Suprapubic skin (tissue), 4 donors: Measurements from ENCODE around the gene NDUFA1. TPM values are rescaled to one million over a fixed set of nuclear protein-coding genes. Genes with fewer than 3 reads are reported as not detected.
"Not testable (repeated sequence)": the region's sequence is repeated elsewhere in the genome, so short reads cannot be mapped to it uniquely, and the experiment has no call there.

Experiments used
- DNase-seq, 2 donors: peaks; one replicate each; pipeline ENCODE4 v3.0.0-alpha.2; 2019; ENCODE audit warnings: low spot score in 2 of 2
- H3K27ac ChIP-seq: fragments of 200-600 bp; sonication (generic); one replicate; pipeline ENCODE4 v1.5.1; 2019
- H3K27me3 ChIP-seq: fragments of 200-600 bp; sonication (generic); one replicate; pipeline ENCODE4 v1.5.1; 2019
- H3K36me3 ChIP-seq: fragments of 200-600 bp; sonication (generic); one replicate; pipeline ENCODE4 v1.5.1; 2019
- H3K4me1 ChIP-seq: fragments of 200-600 bp; sonication (generic); one replicate; pipeline ENCODE4 v1.5.1; 2019
- H3K4me3 ChIP-seq: fragments of 200-600 bp; sonication (generic); one replicate; pipeline ENCODE4 v1.5.1; 2019; ENCODE audit warnings: mild to moderate bottlenecking
- H3K9me3 ChIP-seq: fragments of 200-600 bp; sonication (generic); one replicate; pipeline ENCODE4 v1.5.1; 2019
- EP300 ChIP-seq: sonication (generic); formaldehyde crosslinking; IDR thresholded peaks from one replicate; pipeline ENCODE4 v1.6.1; 2017; ENCODE audit warnings: antibody characterized with exemption
- POLR2A ChIP-seq, 2 donors: fragments of 450-650 bp; IDR thresholded peaks; one replicate each; pipeline ENCODE4 v1.6.1; 2017; ENCODE audit warnings: antibody characterized with exemption in 2 of 2, mild to moderate bottlenecking in 2 of 2, moderate library complexity in 2 of 2
- POLR2AphosphoS5 ChIP-seq, 3 donors: sonication (generic); formaldehyde crosslinking; IDR thresholded peaks; one replicate each; pipeline ENCODE4 v1.6.1; 2017; ENCODE audit warnings: antibody characterized with exemption in 3 of 3
- WGBS: methylation state at CpG from one replicate; pipeline ENCODE4 v1.1.5; 2018; 5-methylcytosine and 5-hydroxymethylcytosine counted together
- total RNA-seq, 4 donors: library from RNA; depleted of rRNA; stranded (reverse); fragments of >200 nt; gene quantifications; one replicate each; pipeline ENCODE4 v1.1.0, GENCODE V29; 2016
- TF ChIP-seq, protein P1 (sequence below), 2 donors: fragments of 200-600 bp in 1 of 2; fragments of 450-650 bp in 1 of 2; sonication (generic) in 1 of 2; IDR thresholded peaks; one replicate each; pipeline ENCODE4 v1.5.1; 2016 to 2019; ENCODE audit warnings: antibody characterized with exemption in 2 of 2, mild to moderate bottlenecking in 1 of 2, moderate library complexity in 1 of 2

The NDUFA1 gene
- total RNA-seq, 4 donors from 2014 or later: 28.7 to 52.9 (median 48.0) TPM

DNA sequence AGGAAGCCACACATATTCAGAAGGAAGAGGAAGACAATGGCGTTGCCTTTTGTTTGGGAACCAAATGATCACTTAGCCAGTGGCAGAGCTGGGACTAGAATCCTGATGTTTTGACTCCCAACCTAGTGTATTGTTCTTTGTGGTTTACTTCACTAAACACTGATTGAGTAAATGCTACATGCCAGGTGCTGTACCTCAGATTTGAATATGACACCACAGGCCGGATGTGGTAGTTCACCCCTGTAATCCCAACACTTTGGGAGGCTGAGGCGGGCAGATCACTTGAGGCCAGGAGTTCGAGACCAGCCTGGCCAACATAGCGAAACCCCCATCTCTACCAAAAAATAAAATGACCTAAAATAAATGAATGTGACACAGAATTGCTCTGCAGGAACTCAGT lies 8.4 kb downstream of the NDUFA1 start:
- Histone ChIP-seq H3K9me3 (no peaks in the 10 kb centered on the region), H3K27ac (no peak overlapping the region), H3K36me3 (peaks cover 16% of the 10 kb centered on the region), H3K4me1 (no peaks in the 10 kb centered on the region), H3K27me3 (no peaks in the 10 kb centered on the region), H3K4me3 (no peak overlapping the region)
- TF ChIP-seq, protein P1, sequence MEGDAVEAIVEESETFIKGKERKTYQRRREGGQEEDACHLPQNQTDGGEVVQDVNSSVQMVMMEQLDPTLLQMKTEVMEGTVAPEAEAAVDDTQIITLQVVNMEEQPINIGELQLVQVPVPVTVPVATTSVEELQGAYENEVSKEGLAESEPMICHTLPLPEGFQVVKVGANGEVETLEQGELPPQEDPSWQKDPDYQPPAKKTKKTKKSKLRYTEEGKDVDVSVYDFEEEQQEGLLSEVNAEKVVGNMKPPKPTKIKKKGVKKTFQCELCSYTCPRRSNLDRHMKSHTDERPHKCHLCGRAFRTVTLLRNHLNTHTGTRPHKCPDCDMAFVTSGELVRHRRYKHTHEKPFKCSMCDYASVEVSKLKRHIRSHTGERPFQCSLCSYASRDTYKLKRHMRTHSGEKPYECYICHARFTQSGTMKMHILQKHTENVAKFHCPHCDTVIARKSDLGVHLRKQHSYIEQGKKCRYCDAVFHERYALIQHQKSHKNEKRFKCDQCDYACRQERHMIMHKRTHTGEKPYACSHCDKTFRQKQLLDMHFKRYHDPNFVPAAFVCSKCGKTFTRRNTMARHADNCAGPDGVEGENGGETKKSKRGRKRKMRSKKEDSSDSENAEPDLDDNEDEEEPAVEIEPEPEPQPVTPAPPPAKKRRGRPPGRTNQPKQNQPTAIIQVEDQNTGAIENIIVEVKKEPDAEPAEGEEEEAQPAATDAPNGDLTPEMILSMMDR (IDR thresholded peaks at IDR 0.05): no peak
- TF ChIP-seq EP300 (no peak), POLR2AphosphoS5 (IDR thresholded peaks at IDR 0.05) (no peak), POLR2A (IDR thresholded peaks at IDR 0.05) (no peak)
- no peak for DNase-seq
- WGBS: 80% methylated on average over 5 of the region's 5 CpGs

DNA sequence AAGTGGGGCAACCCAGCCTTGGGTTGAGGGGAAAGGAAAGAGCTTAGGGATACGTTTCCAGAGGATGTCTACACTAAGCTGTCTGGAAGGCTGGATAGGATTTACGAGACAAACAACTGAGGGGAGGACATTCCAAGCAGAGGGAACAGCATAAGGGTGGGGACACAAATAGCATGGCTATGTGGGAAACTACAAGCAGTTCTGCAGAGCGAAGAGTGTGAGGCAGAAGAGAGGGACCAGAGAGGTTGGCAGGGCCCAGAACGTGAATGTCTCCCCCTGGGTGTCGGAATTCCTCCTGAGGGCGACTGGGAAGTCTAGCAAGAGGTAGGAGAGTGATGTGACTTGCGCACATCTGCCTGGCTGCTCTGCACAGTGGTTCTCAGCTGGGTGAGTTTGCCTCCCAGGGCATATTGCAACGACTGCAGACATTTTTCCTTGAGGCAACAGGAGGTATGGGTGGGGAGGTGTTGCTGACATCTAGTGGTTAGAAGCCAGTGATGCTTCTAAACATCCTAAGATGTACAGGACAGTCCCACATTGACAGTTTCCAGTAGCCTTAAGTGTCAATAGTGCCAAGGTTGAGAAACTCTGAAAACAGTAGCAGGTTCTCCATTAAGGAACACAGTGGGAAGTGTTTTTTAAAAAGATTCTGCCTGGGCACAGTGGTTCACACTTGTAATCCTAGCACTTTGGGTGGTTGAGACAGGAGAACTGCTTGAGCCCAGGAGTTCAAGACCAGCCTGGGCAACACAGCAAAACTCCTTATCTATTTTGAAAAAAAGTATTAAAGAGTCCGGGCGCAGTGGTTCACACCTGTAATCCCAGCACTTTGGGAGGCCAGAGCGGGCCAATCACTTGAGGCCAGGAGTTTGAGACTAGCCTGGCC lies 9.2 kb downstream of the NDUFA1 start:
- no peaks in the 10 kb centered on the region for H3K9me3 ChIP-seq
- no peak for TF ChIP-seq EP300
- TF ChIP-seq, protein P1 (IDR thresholded peaks at IDR 0.05): peak in 1 of 2 donors; percentile 53
- no peak for TF ChIP-seq POLR2A (IDR thresholded peaks at IDR 0.05)
- WGBS: 65% methylated on average over 11 of the region's 11 CpGs
- H3K36me3 ChIP-seq: peaks cover 16% of the 10 kb centered on the region
- no peaks in the 10 kb centered on the region for H3K27me3 ChIP-seq
- H3K27ac ChIP-seq: no peak overlapping the region
- no peaks in the 10 kb centered on the region for H3K4me1 ChIP-seq
- DNase-seq: no peak
- no peak overlapping the region for H3K4me3 ChIP-seq

DNA sequence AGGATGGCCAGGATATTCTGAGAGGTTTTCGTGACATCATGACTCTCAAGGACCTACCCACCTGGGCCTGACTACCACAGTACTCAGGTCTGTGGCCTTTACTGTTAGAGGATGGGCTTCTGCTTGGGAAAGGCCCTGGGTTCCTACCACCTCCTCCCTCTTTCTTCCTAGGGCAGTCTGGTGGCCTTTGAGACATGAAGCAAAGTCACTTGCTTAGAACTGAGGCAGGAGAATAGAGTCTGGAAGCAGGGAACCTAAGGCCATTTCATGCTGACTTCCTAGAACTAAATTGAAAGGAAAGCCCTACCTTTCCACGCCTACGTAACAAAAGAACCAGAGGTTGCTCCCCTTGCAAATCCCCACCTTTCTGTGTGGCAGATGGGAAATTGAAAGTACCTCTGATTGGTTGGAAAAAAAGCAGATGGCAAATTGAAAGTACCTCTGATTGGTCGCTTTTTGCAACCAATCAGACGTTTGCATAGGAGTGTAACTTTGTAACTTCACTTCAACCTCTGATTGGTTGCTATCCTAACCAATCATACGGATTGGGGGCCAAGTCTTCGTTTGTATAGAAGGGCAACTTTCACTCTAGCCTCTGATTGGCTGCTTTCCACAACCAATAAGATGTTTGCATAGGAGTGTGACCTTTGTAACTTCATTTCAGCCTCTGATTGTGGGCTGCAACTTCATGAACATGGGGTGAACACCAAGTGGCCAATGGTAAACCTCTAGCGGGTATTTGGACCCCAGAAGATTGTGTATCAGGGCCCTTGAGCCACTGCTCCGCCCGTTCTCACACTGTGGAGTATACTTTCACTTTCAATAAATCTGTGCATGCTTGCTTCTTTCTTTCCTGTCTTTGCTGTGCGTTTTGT lies 14.2 kb downstream of the NDUFA1 start:
- Histone ChIP-seq H3K36me3 (no peaks in the 10 kb centered on the region), H3K4me3 (no peak overlapping the region), H3K27me3 (no peaks in the 10 kb centered on the region), H3K27ac (no peak overlapping the region), H3K9me3 (no peaks in the 10 kb centered on the region), H3K4me1 (no peaks in the 10 kb centered on the region)
- WGBS: 74% methylated on average over 11 of the region's 11 CpGs
- DNase-seq: no peak
- TF ChIP-seq, protein P1 (IDR thresholded peaks at IDR 0.05): no peak
- no peak for TF ChIP-seq EP300
- no peak for TF ChIP-seq POLR2A (IDR thresholded peaks at IDR 0.05)
- TF ChIP-seq POLR2AphosphoS5 (IDR thresholded peaks at IDR 0.05): no peak

DNA sequence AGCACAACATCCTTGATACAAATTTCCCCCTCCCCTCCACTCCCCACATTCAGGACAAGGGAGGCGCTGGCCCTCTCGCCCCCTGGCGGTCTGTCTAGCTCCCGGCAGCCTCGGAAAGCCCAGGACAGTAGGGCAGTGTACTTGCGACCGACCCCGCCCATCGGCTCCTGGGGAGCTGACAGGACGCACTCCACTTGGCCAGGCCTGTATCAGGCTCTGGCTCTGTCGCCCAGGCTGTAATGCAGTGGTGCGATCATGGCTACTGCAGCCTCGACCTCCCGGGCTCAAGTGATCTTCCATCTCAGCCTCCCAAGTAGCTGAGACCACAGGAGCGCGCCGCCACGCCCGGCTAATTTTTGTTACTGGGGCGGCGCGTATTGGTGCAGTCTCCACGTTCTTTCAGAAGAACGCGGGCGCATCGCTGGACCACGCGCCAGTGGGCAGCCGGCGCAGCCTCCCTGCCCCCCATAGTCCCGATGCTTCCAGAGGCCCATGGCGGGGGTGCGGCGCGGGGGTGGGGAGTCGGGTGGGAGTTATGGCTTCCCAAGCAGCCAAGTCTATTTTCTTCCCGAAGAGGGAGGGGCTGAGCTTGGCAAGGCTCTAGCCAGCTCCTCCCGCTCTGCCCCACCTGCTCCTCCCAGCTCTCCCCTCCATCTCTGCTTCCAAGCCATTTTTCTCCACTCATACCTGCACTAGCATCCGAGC lies 16.2 kb downstream of the NDUFA1 start:
- H3K36me3 ChIP-seq: no peaks in the 10 kb centered on the region
- TF ChIP-seq, protein P1 (IDR thresholded peaks at IDR 0.05): peak; percentile 15 to 48
- no peak for TF ChIP-seq POLR2AphosphoS5 (IDR thresholded peaks at IDR 0.05)
- H3K27ac ChIP-seq: no peak overlapping the region
- H3K27me3 ChIP-seq: no peaks in the 10 kb centered on the region
- no peaks in the 10 kb centered on the region for H3K4me1 ChIP-seq
- peak; percentile 74 to 78 for DNase-seq
- H3K4me3 ChIP-seq: peak overlapping the region; percentile 32
- WGBS: 57% methylated on average over 16 of the region's 40 CpGs
- no peaks in the 10 kb centered on the region for H3K9me3 ChIP-seq

DNA sequence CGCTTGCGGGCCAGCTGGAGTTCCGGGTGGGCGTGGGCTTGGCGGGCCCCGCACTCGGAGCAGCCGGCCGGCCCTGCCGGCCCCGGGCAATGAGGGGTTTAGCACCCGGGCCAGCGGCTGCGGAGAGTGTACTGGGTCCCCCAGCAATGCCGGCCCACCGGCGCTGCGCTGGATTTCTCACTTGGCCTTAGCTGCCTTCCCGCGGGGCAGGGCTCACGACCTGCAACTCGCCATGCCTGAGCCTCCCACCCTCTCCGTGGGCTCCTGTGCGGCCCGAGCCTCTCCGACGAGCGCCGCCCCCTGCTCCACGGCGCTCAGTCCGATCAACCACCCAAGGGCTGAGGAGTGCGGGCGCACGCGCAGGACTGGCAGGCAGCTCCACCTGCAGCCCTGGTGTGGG lies 19.0 kb downstream of the NDUFA1 start:
- DNase-seq, H3K27me3 ChIP-seq, H3K4me3 ChIP-seq, H3K36me3 ChIP-seq, H3K27ac ChIP-seq, H3K9me3 ChIP-seq, H3K4me1 ChIP-seq: not testable (repeated sequence)
- 93% methylated on average over 3 of the region's 36 CpGs for WGBS

DNA sequence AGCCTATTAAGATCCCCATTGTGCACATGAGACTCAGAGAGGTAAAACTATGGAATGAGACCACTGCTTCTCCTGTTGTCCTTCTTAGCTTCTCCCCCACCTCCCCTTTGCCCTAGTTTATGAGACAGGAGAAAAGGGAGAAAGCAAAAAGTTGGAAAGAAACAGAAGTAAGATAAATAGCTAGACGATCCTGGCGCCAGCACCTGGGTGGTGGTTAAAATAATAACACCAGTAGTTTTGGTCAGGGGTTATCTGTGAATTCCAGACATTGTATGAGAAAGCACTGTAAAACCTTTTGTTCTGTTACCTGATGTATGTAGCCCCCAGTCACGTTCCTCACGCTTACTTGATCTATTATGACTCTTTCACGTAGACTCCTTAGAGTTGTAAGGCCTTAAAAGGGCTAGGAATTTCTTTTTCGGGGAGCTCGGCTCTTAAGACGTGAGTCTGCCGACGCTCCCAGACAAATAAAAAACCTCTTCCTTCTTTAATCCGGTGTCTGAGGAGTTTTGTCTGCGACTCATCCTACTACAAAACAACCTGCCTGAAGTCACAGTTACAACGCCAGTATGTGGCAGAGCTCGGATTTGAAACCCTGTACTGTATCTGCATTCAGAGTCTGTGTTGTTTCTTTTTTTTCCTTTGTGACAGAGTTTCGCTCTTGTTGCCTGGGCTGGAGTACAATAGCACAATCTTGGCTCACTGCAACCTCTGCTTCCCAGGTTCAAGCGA lies 20.5 kb downstream of the NDUFA1 start:
- WGBS: 73% methylated on average over 16 of the region's 16 CpGs
- not testable (repeated sequence) for H3K36me3 ChIP-seq, H3K4me3 ChIP-seq, H3K27me3 ChIP-seq, H3K27ac ChIP-seq, DNase-seq, H3K4me1 ChIP-seq, H3K9me3 ChIP-seq
